ENCODE measurements around the gene FAM177B.

The FAM177B gene

GRCh38 chr1:222736972-222737371 lies at the start of gene FAM177B:
FAM177B (plus strand) TSS chr1:222737202; CDS start chr1:222746546, 9,344 bp downstream.
- Mint-ChIP-seq H3K36me3 (peaks cover 8% of the 10 kb centered on the region), H3K27ac (no peak within 1 kb of the TSS), H3K9me3 (no peaks in the 10 kb centered on the region), H3K27me3 (no peaks in the 10 kb centered on the region), H3K4me3 (no peak within 1 kb of the TSS), H3K4me1 (peaks cover 32% of the 10 kb centered on the region)
- no peak for ATAC-seq

GRCh38 chr1:222691016-222691415 lies 46.0 kb upstream of the FAM177B start:
- Mint-ChIP-seq H3K27me3 (no peaks in the 10 kb centered on the region), H3K9me3 (no peaks in the 10 kb centered on the region), H3K27ac (no peak overlapping the region), H3K4me3 (no peak overlapping the region), H3K4me1 (peaks cover 22% of the 10 kb centered on the region), H3K36me3 (peaks cover 17% of the 10 kb centered on the region)
- ATAC-seq = no peak

- ATAC-seq = no peak
- H3K4me1 Mint-ChIP-seq = peaks cover 22% of the 10 kb centered on the region
- peak overlapping the region; percentile 63 for H3K27ac Mint-ChIP-seq
- peaks cover 13% of the 10 kb centered on the region for H3K36me3 Mint-ChIP-seq
- H3K4me3 Mint-ChIP-seq = no peak overlapping the region
- H3K27me3 Mint-ChIP-seq = no peaks in the 10 kb centered on the region
- H3K9me3 Mint-ChIP-seq = no peaks in the 10 kb centered on the region
Measured at GRCh38 chr1:222694927-222695326, 42.1 kb upstream of the FAM177B start.

- Mint-ChIP-seq H3K27me3 (no peaks in the 10 kb centered on the region), H3K9me3 (no peaks in the 10 kb centered on the region), H3K4me3 (no peak overlapping the region), H3K4me1 (peaks cover 22% of the 10 kb centered on the region), H3K36me3 (peaks cover 13% of the 10 kb centered on the region), H3K27ac (no peak overlapping the region)
- ATAC-seq = no peak
Measured at GRCh38 chr1:222696741-222697140, 40.3 kb upstream of the FAM177B start.

- ATAC-seq = no peak
- H3K27ac Mint-ChIP-seq = no peak overlapping the region
- H3K9me3 Mint-ChIP-seq = no peaks in the 10 kb centered on the region
- no peaks in the 10 kb centered on the region for H3K27me3 Mint-ChIP-seq
- H3K36me3 Mint-ChIP-seq = peaks cover 14% of the 10 kb centered on the region
- H3K4me3 Mint-ChIP-seq = no peak overlapping the region
- peaks cover 22% of the 10 kb centered on the region for H3K4me1 Mint-ChIP-seq
Measured at GRCh38 chr1:222697203-222697602, 39.8 kb upstream of the FAM177B start.

GRCh38 chr1:222697826-222698225 lies 39.2 kb upstream of the FAM177B start:
- H3K36me3 Mint-ChIP-seq = peaks cover 14% of the 10 kb centered on the region
- H3K27ac Mint-ChIP-seq = no peak overlapping the region
- no peaks in the 10 kb centered on the region for H3K27me3 Mint-ChIP-seq
- ATAC-seq = no peak
- H3K4me1 Mint-ChIP-seq = peaks cover 16% of the 10 kb centered on the region
- no peaks in the 10 kb centered on the region for H3K9me3 Mint-ChIP-seq
- no peak overlapping the region for H3K4me3 Mint-ChIP-seq

- H3K4me3 Mint-ChIP-seq = no peak overlapping the region
- peaks cover 26% of the 10 kb centered on the region for H3K36me3 Mint-ChIP-seq
- peaks cover 27% of the 10 kb centered on the region for H3K4me1 Mint-ChIP-seq
- H3K27me3 Mint-ChIP-seq = no peaks in the 10 kb centered on the region
- H3K27ac Mint-ChIP-seq = peak overlapping the region; percentile 33
- H3K9me3 Mint-ChIP-seq = peaks cover 3% of the 10 kb centered on the region
- no peak for ATAC-seq
Measured at GRCh38 chr1:222702210-222702609, 34.8 kb upstream of the FAM177B start.

- H3K4me1 Mint-ChIP-seq = peaks cover 37% of the 10 kb centered on the region
- peaks cover 26% of the 10 kb centered on the region for H3K36me3 Mint-ChIP-seq
- H3K27me3 Mint-ChIP-seq = no peaks in the 10 kb centered on the region
- no peak overlapping the region for H3K4me3 Mint-ChIP-seq
- no peak for ATAC-seq
- H3K27ac Mint-ChIP-seq = peak overlapping the region; percentile 37
- H3K9me3 Mint-ChIP-seq = peaks cover 3% of the 10 kb centered on the region
Measured at GRCh38 chr1:222704260-222704659, 32.7 kb upstream of the FAM177B start.

GRCh38 chr1:222706815-222707214 lies 30.2 kb upstream of the FAM177B start:
- H3K27me3 Mint-ChIP-seq = no peaks in the 10 kb centered on the region
- no peak for ATAC-seq
- peaks cover 3% of the 10 kb centered on the region for H3K9me3 Mint-ChIP-seq
- H3K4me3 Mint-ChIP-seq = no peak overlapping the region
- peaks cover 38% of the 10 kb centered on the region for H3K36me3 Mint-ChIP-seq
- peaks cover 57% of the 10 kb centered on the region for H3K4me1 Mint-ChIP-seq
- H3K27ac Mint-ChIP-seq = no peak overlapping the region

GRCh38 chr1:222709700-222710153 lies 27.3 kb upstream of the FAM177B start:
- Mint-ChIP-seq H3K36me3 (peaks cover 19% of the 10 kb centered on the region), H3K4me1 (peaks cover 57% of the 10 kb centered on the region), H3K4me3 (no peak overlapping the region), H3K27ac (peak overlapping the region; percentile 45), H3K9me3 (no peaks in the 10 kb centered on the region), H3K27me3 (no peaks in the 10 kb centered on the region)
- ATAC-seq = no peak

- Mint-ChIP-seq H3K4me1 (peaks cover 47% of the 10 kb centered on the region), H3K4me3 (peak overlapping the region; percentile 94), H3K9me3 (no peaks in the 10 kb centered on the region), H3K27me3 (no peaks in the 10 kb centered on the region), H3K27ac (peak overlapping the region; percentile 99), H3K36me3 (peaks cover 24% of the 10 kb centered on the region)
- ATAC-seq = peak; percentile 43
Measured at GRCh38 chr1:222711319-222712252, 25.4 kb upstream of the FAM177B start.

GRCh38 chr1:222712253-222713090 lies 24.5 kb upstream of the FAM177B start, which contains the start of the genes AIDA and BROX:
AIDA (minus strand) TSS chr1:222712491; CDS start chr1:222712317, 174 bp downstream.
BROX (plus strand) TSS chr1:222712564; CDS start chr1:222715700, 3,136 bp downstream.
- Mint-ChIP-seq H3K9me3 (no peaks in the 10 kb centered on the region), H3K27me3 (no peaks in the 10 kb centered on the region), H3K4me1 (peaks cover 47% of the 10 kb centered on the region), H3K27ac (peak within 1 kb of the TSS; percentile 99), H3K4me3 (peak within 1 kb of the TSS; percentile 94), H3K36me3 (peaks cover 27% of the 10 kb centered on the region)
- ATAC-seq = peak; percentile 93

GRCh38 chr1:222713091-222713961 lies 23.7 kb upstream of the FAM177B start:
- H3K36me3 Mint-ChIP-seq = peaks cover 33% of the 10 kb centered on the region
- peak; percentile 88 for ATAC-seq
- no peaks in the 10 kb centered on the region for H3K9me3 Mint-ChIP-seq
- H3K4me1 Mint-ChIP-seq = peaks cover 52% of the 10 kb centered on the region
- H3K4me3 Mint-ChIP-seq = peak overlapping the region; percentile 94
- H3K27me3 Mint-ChIP-seq = no peaks in the 10 kb centered on the region
- peak overlapping the region; percentile 99 for H3K27ac Mint-ChIP-seq

GRCh38 chr1:222716393-222716792 lies 20.6 kb upstream of the FAM177B start:
- no peak for ATAC-seq
- peaks cover 25% of the 10 kb centered on the region for H3K4me1 Mint-ChIP-seq
- H3K4me3 Mint-ChIP-seq = no peak overlapping the region
- peaks cover 33% of the 10 kb centered on the region for H3K36me3 Mint-ChIP-seq
- no peaks in the 10 kb centered on the region for H3K27me3 Mint-ChIP-seq
- no peaks in the 10 kb centered on the region for H3K9me3 Mint-ChIP-seq
- no peak overlapping the region for H3K27ac Mint-ChIP-seq

Measured in stimulated activated memory B cell treated with anti-CD40 and anti-IgM and Interleukin-4, amounts not matched to agents 10 μg/mL and 1 μg/mL and 100 μg/mL, for 72 hours (primary cell).